ENCODE measurements around the gene CSTA. TPM values are rescaled to one million over a fixed set of nuclear protein-coding genes. Genes with fewer than 3 reads are reported as not detected.
A peak's percentile ranks its signal among the peaks of the same experiment; 100 is the strongest.

CSTA gene
- total and polyA plus RNA-seq, 4 donors, result 6.5 to 52.5 (median 31.4) TPM

- no peak overlapping the region for H3K4me3 ChIP-seq
- H3K4me1 ChIP-seq (ENCODE audit: control insufficient read depth in 5 of 5, insufficient read depth in 5 of 5, low read length in 5 of 5), result peaks cover 0 to 13% (median 4%) of the 10 kb centered on the region in 5 donors
- 38 to 58% methylated on average over 2 of the region's 2 CpGs for WGBS, 2 donors
- no peaks in the 10 kb centered on the region for H3K27me3 ChIP-seq (ENCODE audit: control insufficient read depth in 3 of 3, insufficient read depth in 3 of 3, low read length in 2 of 3)
- no peak overlapping the region for H3K27ac ChIP-seq (ENCODE audit: low read depth in 1 of 2, low read length in 1 of 2)
- peaks cover 0 to 4% (median under 1%) of the 10 kb centered on the region in 4 donors for H3K9me3 ChIP-seq (ENCODE audit: control insufficient read depth in 4 of 4, insufficient read depth in 3 of 4, low read length in 3 of 4)
- no peak overlapping the region for H3K9ac ChIP-seq (ENCODE audit: insufficient read depth in 1 of 2, low read length in 2 of 2)
- DNase-seq, result no peak
- ATAC-seq (ENCODE audit: insufficient read depth, low FRiP score), result no peak
- H3K36me3 ChIP-seq (ENCODE audit: control insufficient read depth in 4 of 4, insufficient read depth in 4 of 4, low read length in 4 of 4), result no peaks in the 10 kb centered on the region
- TF ChIP-seq, protein P1, sequence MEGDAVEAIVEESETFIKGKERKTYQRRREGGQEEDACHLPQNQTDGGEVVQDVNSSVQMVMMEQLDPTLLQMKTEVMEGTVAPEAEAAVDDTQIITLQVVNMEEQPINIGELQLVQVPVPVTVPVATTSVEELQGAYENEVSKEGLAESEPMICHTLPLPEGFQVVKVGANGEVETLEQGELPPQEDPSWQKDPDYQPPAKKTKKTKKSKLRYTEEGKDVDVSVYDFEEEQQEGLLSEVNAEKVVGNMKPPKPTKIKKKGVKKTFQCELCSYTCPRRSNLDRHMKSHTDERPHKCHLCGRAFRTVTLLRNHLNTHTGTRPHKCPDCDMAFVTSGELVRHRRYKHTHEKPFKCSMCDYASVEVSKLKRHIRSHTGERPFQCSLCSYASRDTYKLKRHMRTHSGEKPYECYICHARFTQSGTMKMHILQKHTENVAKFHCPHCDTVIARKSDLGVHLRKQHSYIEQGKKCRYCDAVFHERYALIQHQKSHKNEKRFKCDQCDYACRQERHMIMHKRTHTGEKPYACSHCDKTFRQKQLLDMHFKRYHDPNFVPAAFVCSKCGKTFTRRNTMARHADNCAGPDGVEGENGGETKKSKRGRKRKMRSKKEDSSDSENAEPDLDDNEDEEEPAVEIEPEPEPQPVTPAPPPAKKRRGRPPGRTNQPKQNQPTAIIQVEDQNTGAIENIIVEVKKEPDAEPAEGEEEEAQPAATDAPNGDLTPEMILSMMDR (IDR thresholded peaks at IDR 0.05; ENCODE audit: control extremely low read depth, extremely low read depth), result no peak
These were observed 26.8 kb upstream of the CSTA start for GRCh38 chr3:122298239-122298638.

DNA sequence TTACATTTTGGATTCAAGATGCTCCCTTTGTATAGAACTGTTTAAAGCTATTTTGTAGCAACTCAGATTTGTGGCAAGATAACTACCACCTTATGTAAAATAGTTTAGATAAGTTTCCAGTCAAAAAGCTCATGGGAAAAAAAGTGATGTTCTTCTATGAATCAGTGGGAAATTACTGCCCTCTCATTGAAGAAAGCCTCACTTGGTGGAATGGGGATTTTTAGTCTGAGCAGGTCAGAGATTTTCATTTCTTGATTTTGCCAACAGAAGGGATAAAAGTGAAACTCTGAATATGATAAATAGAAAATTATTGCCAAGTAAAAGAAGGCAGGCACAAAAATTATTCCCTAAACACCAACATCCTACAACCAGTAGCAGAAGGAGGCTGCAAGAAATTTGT lies 25.8 kb upstream of the CSTA start:
- ATAC-seq (ENCODE audit: insufficient read depth, low FRiP score), result no peak
- H3K9me3 ChIP-seq (ENCODE audit: control insufficient read depth in 4 of 4, insufficient read depth in 3 of 4, low read length in 3 of 4), result peaks cover 0 to 4% (median under 1%) of the 10 kb centered on the region in 4 donors
- no peak overlapping the region for H3K9ac ChIP-seq (ENCODE audit: insufficient read depth in 1 of 2, low read length in 2 of 2)
- no peak for DNase-seq
- no peaks in the 10 kb centered on the region for H3K27me3 ChIP-seq (ENCODE audit: control insufficient read depth in 3 of 3, insufficient read depth in 3 of 3, low read length in 2 of 3)
- TF ChIP-seq, protein P1 (IDR thresholded peaks at IDR 0.05; ENCODE audit: control extremely low read depth, extremely low read depth), result no peak
- no peaks in the 10 kb centered on the region for H3K36me3 ChIP-seq (ENCODE audit: control insufficient read depth in 4 of 4, insufficient read depth in 4 of 4, low read length in 4 of 4)
- no peak overlapping the region for H3K4me3 ChIP-seq
- peaks cover 0 to 13% (median 2%) of the 10 kb centered on the region in 5 donors for H3K4me1 ChIP-seq (ENCODE audit: control insufficient read depth in 5 of 5, insufficient read depth in 5 of 5, low read length in 5 of 5)
- H3K27ac ChIP-seq (ENCODE audit: low read depth in 1 of 2, low read length in 1 of 2), result no peak overlapping the region

DNA sequence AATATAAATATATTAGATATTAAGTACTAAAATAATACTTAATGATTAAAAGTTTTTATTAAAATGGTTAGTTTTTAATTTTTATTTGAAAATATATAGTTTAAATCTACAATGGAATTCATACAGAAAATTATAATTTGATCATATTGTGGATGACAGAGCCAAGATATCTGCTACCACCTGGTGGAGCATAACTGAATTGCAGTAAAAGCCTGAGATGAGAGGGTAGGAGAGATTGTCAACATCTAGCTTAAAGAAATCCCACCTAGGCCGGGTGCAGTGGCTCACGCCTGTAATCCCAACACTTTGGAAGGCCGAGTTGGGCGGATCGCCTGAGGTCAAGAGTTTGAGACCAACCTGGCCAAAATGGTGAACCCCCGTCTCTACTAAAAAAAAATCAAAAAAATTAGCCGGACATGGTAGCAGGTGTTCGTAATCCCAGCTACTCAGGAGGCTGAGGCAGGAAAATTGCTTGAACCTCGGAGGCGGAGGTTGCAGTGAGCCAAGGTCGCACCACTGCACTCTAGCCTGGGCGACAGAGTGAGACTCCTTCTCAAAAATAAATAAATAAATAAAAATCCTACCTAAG lies 25.1 kb upstream of the CSTA start:
- Histone ChIP-seq H3K4me3 (no peak overlapping the region), H3K4me1 (ENCODE audit: control insufficient read depth in 5 of 5, insufficient read depth in 5 of 5, low read length in 5 of 5) (peaks cover 0 to 8% (median 0%) of the 10 kb centered on the region in 5 donors), H3K9ac (ENCODE audit: insufficient read depth in 1 of 2, low read length in 2 of 2) (no peak overlapping the region), H3K36me3 (ENCODE audit: control insufficient read depth in 4 of 4, insufficient read depth in 4 of 4, low read length in 4 of 4) (no peaks in the 10 kb centered on the region), H3K27ac (ENCODE audit: low read depth in 1 of 2, low read length in 1 of 2) (no peak overlapping the region), H3K27me3 (ENCODE audit: control insufficient read depth in 3 of 3, insufficient read depth in 3 of 3, low read length in 2 of 3) (no peaks in the 10 kb centered on the region), H3K9me3 (ENCODE audit: control insufficient read depth in 4 of 4, insufficient read depth in 3 of 4, low read length in 3 of 4) (peaks cover 0 to 4% (median under 1%) of the 10 kb centered on the region in 4 donors)
- TF ChIP-seq, protein P1 (IDR thresholded peaks at IDR 0.05; ENCODE audit: control extremely low read depth, extremely low read depth), result peak; percentile 30
- ATAC-seq (ENCODE audit: insufficient read depth, low FRiP score) (no peak), DNase-seq (no peak)
- WGBS, 2 donors, result 87 to 89% methylated on average over 12 of the region's 12 CpGs

DNA sequence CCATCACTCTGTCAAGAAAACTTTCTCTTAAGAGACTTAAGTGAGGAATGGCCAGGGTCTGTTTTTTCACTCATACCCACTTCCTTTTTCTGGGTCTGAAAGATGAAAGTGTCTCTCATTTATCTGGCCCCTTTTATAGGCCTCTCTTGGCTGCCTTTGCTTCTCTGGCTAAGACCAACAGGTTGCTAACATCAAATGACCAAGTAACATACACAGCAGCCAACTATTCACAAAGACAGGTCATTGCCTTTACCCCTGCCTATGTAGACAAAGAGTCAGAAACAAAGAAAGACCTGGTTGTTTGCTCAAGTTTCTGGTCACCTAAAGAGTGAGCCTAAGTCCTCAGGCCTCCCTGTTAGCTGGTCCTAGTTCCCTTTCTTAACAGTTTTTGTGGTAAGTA lies 24.0 kb upstream of the CSTA start:
- TF ChIP-seq, protein P1 (IDR thresholded peaks at IDR 0.05; ENCODE audit: control extremely low read depth, extremely low read depth), result no peak
- H3K9me3 ChIP-seq (ENCODE audit: control insufficient read depth in 4 of 4, insufficient read depth in 3 of 4, low read length in 3 of 4), result peaks cover 0 to 4% (median under 1%) of the 10 kb centered on the region in 4 donors
- ATAC-seq (ENCODE audit: insufficient read depth, low FRiP score), result no peak

More for the DNA sequence above, 24.0 kb upstream of the CSTA start:
- H3K4me1 ChIP-seq (ENCODE audit: control insufficient read depth in 5 of 5, insufficient read depth in 5 of 5, low read length in 5 of 5), result no peaks in the 10 kb centered on the region
- H3K27ac ChIP-seq (ENCODE audit: low read depth in 1 of 2, low read length in 1 of 2), result no peak overlapping the region
- H3K4me3 ChIP-seq, result no peak overlapping the region
- H3K9ac ChIP-seq (ENCODE audit: insufficient read depth in 1 of 2, low read length in 2 of 2), result no peak overlapping the region
- no peaks in the 10 kb centered on the region for H3K36me3 ChIP-seq (ENCODE audit: control insufficient read depth in 4 of 4, insufficient read depth in 4 of 4, low read length in 4 of 4)
- no peak for DNase-seq
- H3K27me3 ChIP-seq (ENCODE audit: control insufficient read depth in 3 of 3, insufficient read depth in 3 of 3, low read length in 2 of 3), result no peaks in the 10 kb centered on the region

Measured in lung (tissue), 12 donors.